Nephron progenitor cell (in vitro differentiated cells): ENCODE measurements around the gene FBXO5.

Experiments used
- DNase-seq: peaks from one replicate; pipeline ENCODE4 v3.0.0; 2021
- H3K27ac Mint-ChIP-seq: 2 replicates; pipeline ENCODE4 v1.8.0; 2021; ENCODE audit warnings: mild to moderate bottlenecking, moderate library complexity, mixed read lengths
- H3K27me3 Mint-ChIP-seq: 2 replicates; pipeline ENCODE4 v1.8.0; 2021; ENCODE audit warnings: mild to moderate bottlenecking, low read depth, mixed read lengths; ENCODE audit not compliant: poor library complexity
- H3K36me3 Mint-ChIP-seq: 2 replicates; pipeline ENCODE4 v1.8.0; 2021; ENCODE audit warnings: low read depth, mixed read lengths
- H3K4me1 Mint-ChIP-seq: 2 replicates; pipeline ENCODE4 v1.8.0; 2021; ENCODE audit warnings: mixed read lengths
- H3K4me3 Mint-ChIP-seq: 2 replicates; pipeline ENCODE4 v1.8.0; 2021; ENCODE audit warnings: mild to moderate bottlenecking, moderate library complexity, mixed read lengths
- H3K9me3 Mint-ChIP-seq: 2 replicates; pipeline ENCODE4 v1.8.0; 2021; ENCODE audit warnings: mild to moderate bottlenecking, moderate library complexity, mixed read lengths
- CTCF ChIP-seq: fragments of 200-600 bp; sonication (generic); IDR thresholded peaks from 2 replicates; pipeline ENCODE4 v1.5.0; 2021; ENCODE audit warnings: antibody characterized with exemption

Gene FBXO5

GRCh38 chr6:152943260-152943897 is 39.5 kb downstream of the FBXO5 start:
- Mint-ChIP-seq H3K4me3 (no peak overlapping the region), H3K27ac (no peak overlapping the region), H3K4me1 (no peaks in the 10 kb centered on the region), H3K36me3 (no peaks in the 10 kb centered on the region), H3K27me3 (peaks cover 6% of the 10 kb centered on the region), H3K9me3 (no peaks in the 10 kb centered on the region)
- no peak for TF ChIP-seq CTCF
- DNase-seq: no peak

GRCh38 chr6:152942319-152942869 is 40.4 kb downstream of the FBXO5 start:
- no peak for TF ChIP-seq CTCF
- DNase-seq: no peak
- Mint-ChIP-seq H3K9me3 (no peaks in the 10 kb centered on the region), H3K27me3 (peaks cover 6% of the 10 kb centered on the region), H3K4me3 (no peak overlapping the region), H3K27ac (no peak overlapping the region), H3K4me1 (no peaks in the 10 kb centered on the region), H3K36me3 (no peaks in the 10 kb centered on the region)

GRCh38 chr6:152941746-152942145 is 41.1 kb downstream of the FBXO5 start:
- H3K4me3 Mint-ChIP-seq: no peak overlapping the region
- TF ChIP-seq CTCF: no peak
- no peak for DNase-seq
- no peaks in the 10 kb centered on the region for H3K36me3 Mint-ChIP-seq
- no peak overlapping the region for H3K27ac Mint-ChIP-seq
- H3K4me1 Mint-ChIP-seq: no peaks in the 10 kb centered on the region
- no peaks in the 10 kb centered on the region for H3K9me3 Mint-ChIP-seq
- peaks cover 6% of the 10 kb centered on the region for H3K27me3 Mint-ChIP-seq

GRCh38 chr6:152932865-152933264 is 50.0 kb downstream of the FBXO5 start:
- DNase-seq: no peak
- Mint-ChIP-seq H3K27ac (no peak overlapping the region), H3K9me3 (no peaks in the 10 kb centered on the region), H3K27me3 (peaks cover 25% of the 10 kb centered on the region), H3K36me3 (no peaks in the 10 kb centered on the region), H3K4me1 (no peaks in the 10 kb centered on the region), H3K4me3 (no peak overlapping the region)
- no peak for TF ChIP-seq CTCF

- H3K4me1 Mint-ChIP-seq: no peaks in the 10 kb centered on the region
- no peak for TF ChIP-seq CTCF
- H3K4me3 Mint-ChIP-seq: no peak overlapping the region
- no peak overlapping the region for H3K27ac Mint-ChIP-seq
- no peaks in the 10 kb centered on the region for H3K9me3 Mint-ChIP-seq
- DNase-seq: no peak
- peaks cover 6% of the 10 kb centered on the region for H3K27me3 Mint-ChIP-seq
- no peaks in the 10 kb centered on the region for H3K36me3 Mint-ChIP-seq
These were observed 60.1 kb downstream of the FBXO5 start for GRCh38 chr6:152922706-152923105.
